HepG2 (cell line): Measurements from ENCODE around the gene APOA1. TPM values are rescaled to one million over a fixed set of nuclear protein-coding genes. Genes with fewer than 3 reads are reported as not detected.

Source experiments
- ATF7-NPFF ChIP-seq: sonication (generic); formaldehyde crosslinking; IDR thresholded peaks from 2 replicates; pipeline ENCODE4 v1.8.1; 2023; ENCODE audit warnings: mild to moderate bottlenecking, low read depth, missing genetic modification reagents, moderate library complexity
- CAMTA2 ChIP-seq: sonication (generic); formaldehyde crosslinking; IDR thresholded peaks from 2 replicates; pipeline ENCODE4 v1.4.0; 2020; ENCODE audit warnings: mild to moderate bottlenecking, missing genetic modification reagents, borderline replicate concordance
- CREM ChIP-seq, 2 experiments: sonication (generic) in 1 of 2; formaldehyde crosslinking in 1 of 2; IDR thresholded peaks; 2 replicates each; pipeline versions ENCODE4 v1.4.0 to v1.6.1; 2016 to 2020; ENCODE audit warnings: antibody characterized with exemption in 1 of 2, mild to moderate bottlenecking in 1 of 2, missing genetic modification reagents in 1 of 2
- EZH2 ChIP-seq: conservative IDR thresholded peaks from 2 replicates; pipeline ENCODE4 v1.6.1; 2012; ENCODE audit warnings: mild to moderate bottlenecking, low read depth, low read length, moderate library complexity
- GLMP ChIP-seq: sonication (generic); formaldehyde crosslinking; IDR thresholded peaks from 2 replicates; pipeline ENCODE4 v1.9.0; 2021; ENCODE audit warnings: missing genetic modification reagents, mild to moderate bottlenecking, borderline replicate concordance
- HMG20A ChIP-seq: IDR thresholded peaks from 2 replicates; pipeline ENCODE4 v1.6.1; 2016; ENCODE audit warnings: borderline replicate concordance
- HNRNPH1 ChIP-seq: fragments of 200-400 bp; formaldehyde crosslinking; optimal IDR thresholded peaks from 2 replicates; pipeline ENCODE3; 2017; ENCODE audit warnings: mild to moderate bottlenecking, low read depth, low read length
- KAT8 ChIP-seq: IDR thresholded peaks from 2 replicates; pipeline ENCODE4 v1.6.1; 2016; ENCODE audit warnings: missing genetic modification reagents, missing compliant biosample characterization
- KLF11 ChIP-seq: IDR thresholded peaks from 2 replicates; pipeline ENCODE4 v1.6.1; 2016; ENCODE audit warnings: missing compliant biosample characterization
- MXD4 ChIP-seq: IDR thresholded peaks from 2 replicates; pipeline ENCODE4 v1.6.1; 2016; ENCODE audit warnings: mild to moderate bottlenecking, missing biosample characterization, missing genetic modification reagents
- NCOA1 ChIP-seq: sonication (generic); formaldehyde crosslinking; IDR thresholded peaks from 2 replicates; pipeline ENCODE4 v1.9.0; 2021; ENCODE audit warnings: missing genetic modification reagents
- PRDM10 ChIP-seq: sonication (generic); formaldehyde crosslinking; IDR thresholded peaks from 2 replicates; pipeline ENCODE4 v1.4.0; 2020; ENCODE audit warnings: low read depth, missing genetic modification reagents
- THRA ChIP-seq: sonication (generic); formaldehyde crosslinking; IDR thresholded peaks from 2 replicates; pipeline ENCODE4 v1.4.0; 2020; ENCODE audit warnings: missing genetic modification reagents, borderline replicate concordance
- TP53 ChIP-seq: sonication (generic); formaldehyde crosslinking; conservative IDR thresholded peaks from 2 replicates; pipeline ENCODE4 v1.4.0; 2020; ENCODE audit warnings: missing genetic modification reagents
- ZBTB21 ChIP-seq: sonication (generic); formaldehyde crosslinking; IDR thresholded peaks from 2 replicates; pipeline ENCODE4 v1.4.0; 2020; ENCODE audit warnings: missing genetic modification reagents
- ZNF234 ChIP-seq: sonication (generic); formaldehyde crosslinking; conservative IDR thresholded peaks from 2 replicates; pipeline ENCODE4 v1.5.1; 2020; ENCODE audit warnings: mild to moderate bottlenecking, missing genetic modification reagents
- ZNF276 ChIP-seq: sonication (generic); formaldehyde crosslinking; IDR thresholded peaks from 2 replicates; pipeline ENCODE4 v1.4.0; 2020; ENCODE audit warnings: mild to moderate bottlenecking, low read depth, missing genetic modification reagents
- ZNF354B ChIP-seq: sonication (generic); formaldehyde crosslinking; IDR thresholded peaks from 2 replicates; pipeline ENCODE4 v1.8.0; 2022; ENCODE audit warnings: mild to moderate bottlenecking, missing genetic modification reagents
- ZNF512 ChIP-seq: sonication (generic); formaldehyde crosslinking; IDR thresholded peaks from 2 replicates; pipeline ENCODE4 v1.4.0; 2020; ENCODE audit warnings: mild to moderate bottlenecking, missing genetic modification reagents
- ZSCAN30 ChIP-seq: sonication (generic); formaldehyde crosslinking; IDR thresholded peaks from 2 replicates; pipeline ENCODE4 v1.5.0; 2020; ENCODE audit warnings: mild to moderate bottlenecking, missing genetic modification reagents
- polyA plus RNA-seq, 8 experiments: library from polyadenylated mRNA; depleted of rRNA in 3 of 8; stranded (reverse) in 7 of 8; unstranded in 1 of 8; fragments of >200 nt; fragmentation: Illumina TruSeq in 4 of 8; extraction: Trizol in 4 of 8; gene quantifications; 2 replicates each; pipeline versions ENCODE4 v1.2.1 to v1.2.3, GENCODE V29; 2011 to 2016; ENCODE audit warnings: low read depth in 4 of 8, missing spikeins in 1 of 8, mixed read lengths in 1 of 8; ENCODE audit not compliant: insufficient read depth in 1 of 8
- total RNA-seq, 5 experiments: library from RNA; depleted of rRNA; stranded (reverse); fragments of >200 nt; fragmentation: Illumina TruSeq; extraction: Trizol; gene quantifications; 2 replicates each; pipeline ENCODE4 v1.2.3, GENCODE V29; 2016; ENCODE audit warnings: low read depth in 1 of 5

APOA1 gene
- total and polyA plus RNA-seq, 2 of the 13 experiments (the other 11 are each of a cell fraction or from before 2014, with no cell fraction given) = 1,973 to 5,485 TPM

- TF ChIP-seq THRA (CRISPR knock-in tag) = peak; percentile 66; the same call in 1 of the 2 replicates
- no peak for TF ChIP-seq ZSCAN30
- no peak for TF ChIP-seq ZBTB21 (CRISPR knock-in tag)
- TF ChIP-seq ATF7-NPFF (CRISPR knock-in tag) = no peak
- TF ChIP-seq MXD4 (CRISPR knock-in tag) = no peak
- no peak for TF ChIP-seq ZNF354B (CRISPR knock-in tag)
- TF ChIP-seq ZNF512 (CRISPR knock-in tag) = no peak
- no peak for TF ChIP-seq HNRNPH1
- TF ChIP-seq EZH2 = no peak
- TF ChIP-seq GLMP (CRISPR knock-in tag) = no peak
- TF ChIP-seq PRDM10 (CRISPR knock-in tag) = 0 out of 2 replicates have a peak, but pooled peaks have one; percentile 23
- no peak for TF ChIP-seq KAT8 (CRISPR knock-in tag)
- no peak; the same call in 1 of the 2 replicates for TF ChIP-seq CREM (IDR thresholded peaks at IDR 0.05)
- TF ChIP-seq CREM (CRISPR knock-in tag; IDR thresholded peaks at IDR 0.05) = no peak
- no peak for TF ChIP-seq NCOA1
- 0 out of 2 replicates have a peak, but pooled peaks have one; percentile 33 for TF ChIP-seq KLF11
- TF ChIP-seq CAMTA2 = no peak
- TF ChIP-seq ZNF276 = no peak
- TF ChIP-seq TP53 = no peak
- 0 out of 2 replicates have a peak, but pooled peaks have one; percentile 13 for TF ChIP-seq HMG20A (CRISPR knock-in tag)
- no peak for TF ChIP-seq ZNF234
Measured at GRCh38 chr11:116813781-116814471, 23.5 kb downstream of the APOA1 start (continued).
